Lower lobe of right lung (tissue), 2 donors: ENCODE measurements around the gene AMBRA1. TPM values are rescaled to one million over a fixed set of nuclear protein-coding genes. Genes with fewer than 3 reads are reported as not detected.

Source experiments
- ATAC-seq, 2 donors: fragments of 200-7000 bp; cut with Tn5 transposase; one replicate each; pipeline ENCODE4 v1.9.1; 2020 to 2022; ENCODE audit warnings: mild to moderate bottlenecking in 2 of 2, moderate library complexity in 2 of 2
- DNase-seq: peaks from one replicate; pipeline ENCODE4 v3.0.0-alpha.2; 2020
- H3K27ac ChIP-seq: fragments of 200-600 bp; one replicate; pipeline ENCODE4 v1.8.0; 2022
- H3K27me3 ChIP-seq: fragments of 200-600 bp; one replicate; pipeline ENCODE4 v1.8.0; 2022; ENCODE audit warnings: low read depth
- H3K36me3 ChIP-seq: fragments of 200-600 bp; one replicate; pipeline ENCODE4 v1.8.0; 2022; ENCODE audit warnings: mild to moderate bottlenecking
- H3K4me1 ChIP-seq: fragments of 200-600 bp; one replicate; pipeline ENCODE4 v1.8.0; 2022
- H3K4me3 ChIP-seq: fragments of 200-600 bp; one replicate; pipeline ENCODE4 v1.8.0; 2022; ENCODE audit warnings: mild to moderate bottlenecking
- H3K9me3 ChIP-seq: fragments of 200-600 bp; one replicate; pipeline ENCODE4 v1.8.0; 2022
- intact Hi-C: fragments of 100-400 bp; cut with DNase I; formaldehyde crosslinking; loops from one replicate; pipeline ENCODE4 v1.11.0; 2022
- long read RNA-seq: library from polyadenylated mRNA; unstranded; transcript quantifications from one replicate; pipeline ENCODE4 v2.0.0, GENCODE V29; 2021
- total RNA-seq: library from RNA; stranded (reverse); fragmentation: NEBNext Ultra II Directional; extraction: Animal tissue kit (Norgen Biotek cat#: 25700); gene quantifications from one replicate; pipeline ENCODE4 v1.2.1, GENCODE V29; 2021
- TF ChIP-seq, protein P1 (sequence below): fragments of 200-600 bp; IDR thresholded peaks from one replicate; pipeline ENCODE4 v1.8.0; 2022; ENCODE audit warnings: antibody characterized with exemption, mild to moderate bottlenecking
- donor health status: DM: no; HTN: yes; CAD: no; lungs with severe emphysema.

Gene AMBRA1
- total RNA-seq, result 39.9 TPM
- long read RNA-seq, partial matches to known transcripts, result 9 of 22 reads
- long read RNA-seq, other reads (novel, unspliced or antisense), result 13 of 22 reads

DNA sequence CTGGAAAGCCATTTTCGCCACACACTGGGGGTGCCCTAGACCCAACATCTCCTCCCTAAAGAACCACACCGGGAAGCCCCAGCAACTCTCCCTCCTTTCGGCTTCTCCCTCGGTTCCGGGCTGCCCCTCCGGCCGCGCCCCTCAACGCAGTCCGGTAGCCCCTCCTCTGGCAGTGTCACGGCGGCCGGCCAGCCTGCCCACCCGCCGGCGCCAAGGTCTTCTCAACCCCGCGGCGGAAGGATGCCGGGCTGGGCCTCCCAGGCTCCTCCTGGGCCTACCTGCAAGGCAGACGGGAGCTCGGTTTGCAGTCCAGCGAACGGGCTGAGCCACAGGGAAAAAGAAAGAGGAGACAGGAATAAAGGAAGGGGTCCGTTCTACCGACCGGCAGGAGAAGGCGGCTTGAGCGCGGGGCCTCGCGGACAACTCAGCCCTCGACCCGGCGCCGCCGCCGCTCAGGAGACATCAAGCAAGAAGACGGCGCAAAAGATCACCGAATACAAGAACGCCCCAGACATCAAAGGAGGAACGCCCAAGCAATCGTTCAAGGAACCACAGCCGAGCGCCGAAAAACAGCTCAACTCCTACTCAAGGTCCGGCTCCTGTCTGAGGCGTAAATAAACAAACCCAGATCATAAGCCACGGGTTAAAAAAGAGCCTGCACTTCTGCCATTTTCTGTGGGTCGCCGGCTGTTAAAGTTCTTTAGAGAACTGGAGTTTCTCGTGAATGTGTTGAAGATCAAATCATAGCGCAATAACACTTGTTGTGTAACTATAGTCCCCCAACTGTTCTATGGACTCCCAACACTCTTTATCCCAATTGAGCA, at the start of gene AMBRA1:
Gene AMBRA1 (minus strand): TSS at position 474 of the 824 bp plus-strand sequence. CDS start 45,643 bp downstream, outside the sequence.
- TF ChIP-seq, protein P1, sequence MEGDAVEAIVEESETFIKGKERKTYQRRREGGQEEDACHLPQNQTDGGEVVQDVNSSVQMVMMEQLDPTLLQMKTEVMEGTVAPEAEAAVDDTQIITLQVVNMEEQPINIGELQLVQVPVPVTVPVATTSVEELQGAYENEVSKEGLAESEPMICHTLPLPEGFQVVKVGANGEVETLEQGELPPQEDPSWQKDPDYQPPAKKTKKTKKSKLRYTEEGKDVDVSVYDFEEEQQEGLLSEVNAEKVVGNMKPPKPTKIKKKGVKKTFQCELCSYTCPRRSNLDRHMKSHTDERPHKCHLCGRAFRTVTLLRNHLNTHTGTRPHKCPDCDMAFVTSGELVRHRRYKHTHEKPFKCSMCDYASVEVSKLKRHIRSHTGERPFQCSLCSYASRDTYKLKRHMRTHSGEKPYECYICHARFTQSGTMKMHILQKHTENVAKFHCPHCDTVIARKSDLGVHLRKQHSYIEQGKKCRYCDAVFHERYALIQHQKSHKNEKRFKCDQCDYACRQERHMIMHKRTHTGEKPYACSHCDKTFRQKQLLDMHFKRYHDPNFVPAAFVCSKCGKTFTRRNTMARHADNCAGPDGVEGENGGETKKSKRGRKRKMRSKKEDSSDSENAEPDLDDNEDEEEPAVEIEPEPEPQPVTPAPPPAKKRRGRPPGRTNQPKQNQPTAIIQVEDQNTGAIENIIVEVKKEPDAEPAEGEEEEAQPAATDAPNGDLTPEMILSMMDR, result no peak
- Histone ChIP-seq H3K36me3 (no peaks in the 10 kb centered on the region), H3K27me3 (no peaks in the 10 kb centered on the region), H3K27ac (peak within 1 kb of the TSS; percentile 85), H3K4me3 (peak within 1 kb of the TSS; percentile 97), H3K4me1 (peaks cover 38% of the 10 kb centered on the region), H3K9me3 (no peaks in the 10 kb centered on the region)
- peak; percentile 97 for ATAC-seq
- peak; percentile 90 for DNase-seq
- intact Hi-C loops, result no loop called here

GRCh38 chr11:46643531-46643930, 49.7 kb upstream of the AMBRA1 start:
- no peak overlapping the region for H3K27ac ChIP-seq
- no peaks in the 10 kb centered on the region for H3K4me1 ChIP-seq
- H3K4me3 ChIP-seq, result no peak overlapping the region
- intact Hi-C loops, result no loop called here
- H3K27me3 ChIP-seq, result no peaks in the 10 kb centered on the region
- H3K9me3 ChIP-seq, result no peaks in the 10 kb centered on the region
- no peak for DNase-seq
- ATAC-seq, result no peak
- TF ChIP-seq, protein P1, result no peak
- H3K36me3 ChIP-seq, result peaks cover 66% of the 10 kb centered on the region

DNA sequence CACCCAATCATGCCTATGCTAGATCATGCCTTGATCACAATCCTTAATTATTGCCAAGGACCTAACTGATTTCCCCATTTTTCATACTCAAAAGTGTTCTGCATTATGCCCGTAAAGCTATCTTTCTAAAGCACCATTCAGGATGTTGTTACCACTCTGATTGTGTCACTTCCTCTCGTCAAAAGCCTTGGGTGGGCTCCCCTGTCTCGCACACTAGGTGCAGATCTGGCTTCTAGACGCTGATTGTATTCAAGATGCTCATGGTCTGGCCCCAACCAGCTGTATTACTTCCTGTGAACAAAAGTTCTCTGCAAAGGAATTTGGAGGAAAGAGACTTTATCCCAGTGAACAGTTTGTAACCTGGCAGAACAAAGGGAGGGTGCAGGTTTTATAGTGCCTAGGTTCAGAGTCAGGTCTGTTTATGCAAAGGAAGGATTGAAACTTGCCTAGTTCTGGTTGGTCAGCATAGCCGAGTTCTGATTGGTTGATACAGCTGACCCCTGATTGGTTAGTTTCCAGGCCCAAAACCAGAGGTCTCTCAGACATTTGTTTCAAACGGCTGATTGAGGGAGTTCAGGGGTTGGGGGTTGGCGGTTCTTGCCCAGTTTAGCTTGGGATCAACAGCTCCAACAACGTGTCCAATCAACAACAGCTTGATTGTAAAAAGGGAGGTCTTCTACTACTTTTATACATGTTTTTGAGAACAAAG, 49.0 kb upstream of the AMBRA1 start:
- no peak for DNase-seq
- Histone ChIP-seq H3K36me3 (peaks cover 64% of the 10 kb centered on the region), H3K4me3 (no peak overlapping the region), H3K4me1 (no peaks in the 10 kb centered on the region), H3K9me3 (no peaks in the 10 kb centered on the region), H3K27ac (no peak overlapping the region), H3K27me3 (no peaks in the 10 kb centered on the region)
- intact Hi-C loops, result no loop called here
- ATAC-seq, result no peak
- TF ChIP-seq, protein P1, result no peak

DNA sequence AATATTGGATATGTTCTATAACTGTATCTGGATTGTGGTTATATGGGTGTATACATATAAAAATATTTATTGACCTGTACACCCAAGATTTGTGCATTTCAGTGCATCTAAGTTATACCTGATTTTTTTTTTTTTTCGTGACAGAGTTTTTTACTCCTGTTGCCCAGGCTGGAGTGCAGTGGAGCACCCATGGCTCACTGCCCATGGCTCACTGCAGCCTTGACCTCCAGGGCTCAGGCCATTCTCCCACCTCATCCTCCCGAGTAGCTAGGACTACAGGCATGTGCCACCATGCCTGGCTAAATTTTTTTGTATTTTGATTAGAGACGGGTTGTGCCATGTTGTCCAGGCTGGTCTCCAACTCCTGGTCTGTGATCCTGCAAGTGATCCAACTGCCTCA, 47.8 kb upstream of the AMBRA1 start:
- no peak overlapping the region for H3K27ac ChIP-seq
- H3K4me1 ChIP-seq, result no peaks in the 10 kb centered on the region
- H3K4me3 ChIP-seq, result no peak overlapping the region
- no peaks in the 10 kb centered on the region for H3K9me3 ChIP-seq
- H3K27me3 ChIP-seq, result no peaks in the 10 kb centered on the region
- intact Hi-C loops, result no loop called here
- ATAC-seq, result no peak
- TF ChIP-seq, protein P1, result no peak
- H3K36me3 ChIP-seq, result peaks cover 57% of the 10 kb centered on the region
- no peak for DNase-seq

GRCh38 chr11:46640036-46640788, 46.4 kb upstream of the AMBRA1 start:
- Histone ChIP-seq H3K27ac (no peak overlapping the region), H3K4me1 (no peaks in the 10 kb centered on the region), H3K9me3 (no peaks in the 10 kb centered on the region), H3K4me3 (no peak overlapping the region), H3K36me3 (peaks cover 56% of the 10 kb centered on the region), H3K27me3 (no peaks in the 10 kb centered on the region)
- TF ChIP-seq, protein P1, result no peak
- no peak for DNase-seq
- intact Hi-C loops, result no loop called here
- ATAC-seq, result no peak
